Stimulated activated naive CD4-positive, alpha-beta T cell (primary cell): ENCODE results near the gene PGRMC2.
"Not testable (repeated sequence)": the region's sequence is repeated elsewhere in the genome, so short reads cannot be mapped to it uniquely, and the experiment has no call there.

Experiments used
- DNase-seq, 6 experiments: peaks; one replicate each; lab custom pipeline; 2025; lab: John Stamatoyannopoulos, UW

PGRMC2 gene

DNA sequence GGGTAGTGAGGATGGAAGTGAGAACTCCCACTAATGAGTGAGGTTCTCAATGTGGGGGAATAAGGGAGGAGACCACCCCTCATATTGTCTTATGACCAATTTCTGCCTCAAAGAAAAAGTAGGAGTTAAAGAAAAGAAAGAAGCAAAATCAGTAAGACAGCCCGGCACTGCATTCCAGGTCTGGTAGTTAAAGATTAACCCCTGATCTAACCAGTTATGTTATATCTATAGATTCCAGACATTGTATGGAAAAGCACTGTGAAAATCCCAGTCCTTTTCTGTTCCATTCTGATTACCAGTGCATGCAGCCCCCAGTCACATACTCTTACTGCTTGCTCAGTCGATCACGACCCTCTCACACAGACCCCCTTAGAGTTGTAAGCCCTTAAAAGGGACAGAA, 20.4 kb downstream of the PGRMC2 start:
- not testable (repeated sequence) for DNase-seq

- not testable (repeated sequence) for DNase-seq
Measured at GRCh38 chr4:128265550-128265949, 22.1 kb downstream of the PGRMC2 start.

DNA sequence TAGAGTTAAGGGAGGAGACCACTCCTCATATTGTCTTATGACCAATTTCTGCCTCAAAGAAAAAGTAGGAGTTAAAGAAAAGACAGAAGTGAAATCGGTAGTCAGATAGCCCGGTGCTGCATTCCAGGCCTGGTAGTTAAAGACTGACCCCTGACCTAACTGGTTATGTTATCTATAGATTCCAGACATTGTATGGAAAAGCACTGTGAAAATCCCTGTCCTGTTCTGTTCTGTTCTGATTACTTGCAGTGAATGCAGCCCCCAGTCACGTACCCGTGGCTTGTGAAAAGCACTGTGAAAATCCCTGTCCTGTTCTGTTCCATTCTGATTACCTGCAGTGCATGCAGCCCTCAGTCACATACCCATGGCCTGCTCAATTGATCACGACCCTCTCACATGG, 27.7 kb downstream of the PGRMC2 start:
- DNase-seq: not testable (repeated sequence)

- DNase-seq: not testable (repeated sequence)
Measured at GRCh38 chr4:128258166-128258565, 29.4 kb downstream of the PGRMC2 start.

DNA sequence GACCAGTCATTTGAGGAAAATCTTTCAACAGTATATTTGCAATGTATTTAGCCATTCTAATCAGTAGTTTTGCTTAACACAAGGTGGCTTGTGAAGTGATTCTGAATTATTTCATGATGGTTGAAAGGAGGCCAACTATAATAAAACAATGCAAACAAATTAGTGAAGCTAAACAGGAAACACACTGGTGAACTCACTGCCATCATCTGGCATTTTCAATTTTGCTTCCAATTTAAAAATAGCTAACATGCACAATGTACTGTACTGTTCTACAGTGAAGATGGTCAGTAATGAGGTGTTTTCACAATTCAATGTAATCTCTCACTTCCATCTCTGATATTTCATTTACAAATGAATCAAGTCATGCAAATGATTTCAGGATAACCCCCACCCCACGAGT, 31.1 kb downstream of the PGRMC2 start:
- DNase-seq: no peak

DNA sequence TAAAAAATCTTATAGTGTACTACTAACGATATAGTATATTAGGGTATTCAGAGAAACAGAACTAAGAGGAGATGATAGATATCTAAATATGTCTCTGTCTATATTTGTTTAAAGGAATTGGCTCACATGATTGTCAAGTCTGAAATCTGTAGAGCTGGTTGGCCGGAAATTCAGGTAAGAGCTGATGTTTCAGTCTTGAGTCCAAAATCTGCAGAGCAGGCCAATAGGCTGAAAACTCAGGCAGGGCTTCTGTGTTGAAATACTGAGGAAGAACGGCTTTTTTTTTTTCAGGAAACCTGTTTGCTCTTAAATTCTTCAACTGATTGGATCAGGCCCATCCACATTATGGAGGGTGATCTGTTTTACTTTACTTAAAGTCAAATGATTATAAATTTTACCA, 31.7 kb downstream of the PGRMC2 start:
- DNase-seq: no peak

GRCh38 chr4:128249787-128250668, 37.6 kb downstream of the PGRMC2 start:
- no peak for DNase-seq

DNA sequence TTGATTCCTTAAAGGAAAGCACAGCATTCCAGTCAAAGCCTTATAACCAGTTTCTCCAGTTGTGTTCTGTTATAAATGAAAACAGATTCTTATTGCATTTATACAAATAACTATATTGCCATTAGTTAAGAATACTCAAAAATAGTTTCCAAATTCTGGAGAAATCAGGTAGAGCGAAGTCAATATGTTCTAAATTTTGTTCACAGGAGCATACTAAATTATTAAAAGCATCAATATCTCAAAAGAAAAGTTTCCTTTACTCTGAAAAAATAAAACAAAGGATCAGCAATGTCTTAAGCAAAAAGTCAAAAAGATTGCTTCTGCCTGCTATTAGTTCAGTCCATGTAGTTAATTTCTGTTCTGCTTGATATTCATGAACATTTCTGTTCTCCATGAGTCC, 39.7 kb downstream of the PGRMC2 start:
- no peak for DNase-seq

GRCh38 chr4:128245391-128245790, 42.2 kb downstream of the PGRMC2 start:
- DNase-seq: not testable (repeated sequence)

GRCh38 chr4:128244379-128244778, 43.2 kb downstream of the PGRMC2 start:
- no peak for DNase-seq

GRCh38 chr4:128242601-128243000, 45.0 kb downstream of the PGRMC2 start:
- DNase-seq: no peak

- no peak for DNase-seq
Measured at GRCh38 chr4:128241981-128242380, 45.6 kb downstream of the PGRMC2 start.

DNA sequence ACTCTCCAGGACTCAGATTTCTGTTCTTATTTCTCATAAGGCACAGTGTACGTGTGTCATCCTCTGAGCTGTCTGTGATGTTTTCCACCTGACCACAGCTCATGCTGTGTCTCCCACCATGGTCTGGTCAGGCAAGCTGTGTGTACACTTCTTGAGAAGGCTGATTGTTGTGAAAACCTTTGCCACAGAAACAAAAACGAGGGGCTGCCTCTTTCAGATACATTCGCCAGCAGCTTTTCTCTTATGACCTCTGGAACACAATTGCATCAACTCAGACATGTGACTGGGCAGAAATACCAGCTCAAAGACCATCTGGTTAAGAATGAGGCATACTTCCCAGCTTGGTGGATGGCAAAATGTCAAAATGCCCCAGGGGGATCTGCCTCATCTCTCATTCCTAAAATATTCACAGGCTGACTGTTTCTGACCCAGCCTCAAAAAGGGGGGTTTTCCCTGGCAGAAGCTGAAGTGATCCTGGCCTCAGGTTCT, 46.1 kb downstream of the PGRMC2 start:
- no peak for DNase-seq

DNA sequence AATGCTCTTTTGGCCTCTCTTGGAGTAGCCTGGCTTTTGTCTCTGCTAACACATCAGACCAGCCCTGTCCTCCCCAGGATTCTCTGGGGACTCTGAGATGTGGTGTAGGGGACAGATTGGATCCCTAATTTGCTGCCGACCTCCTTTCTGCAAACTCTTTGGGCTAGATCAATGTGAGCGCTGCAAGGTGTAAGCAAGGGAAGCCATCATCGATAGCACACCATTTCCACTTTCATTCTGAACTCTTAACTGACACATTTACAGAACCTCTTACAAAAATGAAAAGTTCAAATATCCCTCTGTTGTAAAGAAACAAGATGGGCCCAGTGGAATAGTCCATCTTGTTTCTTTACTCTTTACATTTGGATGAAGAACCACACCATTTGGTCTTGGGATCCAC, 46.6 kb downstream of the PGRMC2 start:
- no peak for DNase-seq

GRCh38 chr4:128234836-128235235, 52.8 kb downstream of the PGRMC2 start:
- DNase-seq: no peak

- DNase-seq: no peak
Measured at GRCh38 chr4:128232719-128233118, 54.9 kb downstream of the PGRMC2 start.

- no peak for DNase-seq
Measured at GRCh38 chr4:128228845-128229795, 58.5 kb downstream of the PGRMC2 start.

GRCh38 chr4:128227991-128228571, 59.5 kb downstream of the PGRMC2 start:
- no peak for DNase-seq

DNA sequence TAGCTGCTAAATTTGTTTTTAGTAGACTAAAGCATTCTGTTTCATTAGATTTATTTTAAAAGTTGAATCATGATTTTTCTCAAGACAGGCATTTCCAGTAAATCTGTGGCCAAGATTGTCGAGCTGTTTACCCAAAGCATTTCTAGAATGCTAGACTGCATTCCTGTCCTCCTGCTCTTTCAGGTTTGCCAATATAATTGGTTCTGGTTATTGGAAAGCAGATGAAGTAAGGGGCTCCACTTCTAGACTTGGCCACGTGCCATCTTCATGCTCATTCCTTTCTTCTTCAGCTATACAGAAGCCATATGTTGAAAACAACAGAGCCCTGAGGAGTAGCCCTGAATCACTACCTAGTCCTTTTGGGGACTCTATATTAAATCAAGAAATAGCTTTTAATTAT, 62.5 kb downstream of the PGRMC2 start:
- DNase-seq: no peak

DNA sequence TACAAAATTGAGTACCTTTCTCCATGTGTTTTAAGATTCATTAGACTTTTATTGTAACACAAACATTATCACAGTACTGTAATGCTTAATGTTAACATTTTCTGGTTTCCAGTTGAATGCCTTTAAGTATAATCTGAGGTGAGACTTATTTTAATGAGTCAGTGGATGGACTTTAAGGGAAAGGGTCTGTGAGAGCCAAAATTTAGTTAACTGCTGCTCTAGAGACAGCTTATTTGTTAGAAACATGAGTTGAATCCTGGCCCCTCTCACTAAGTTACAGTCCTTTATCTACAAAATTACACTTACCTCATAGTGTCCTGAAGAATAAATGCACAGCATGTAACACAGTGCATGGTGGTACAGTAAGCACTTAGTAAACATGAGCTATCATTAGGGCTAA, 66.0 kb downstream of the PGRMC2 start:
- DNase-seq: no peak

DNA sequence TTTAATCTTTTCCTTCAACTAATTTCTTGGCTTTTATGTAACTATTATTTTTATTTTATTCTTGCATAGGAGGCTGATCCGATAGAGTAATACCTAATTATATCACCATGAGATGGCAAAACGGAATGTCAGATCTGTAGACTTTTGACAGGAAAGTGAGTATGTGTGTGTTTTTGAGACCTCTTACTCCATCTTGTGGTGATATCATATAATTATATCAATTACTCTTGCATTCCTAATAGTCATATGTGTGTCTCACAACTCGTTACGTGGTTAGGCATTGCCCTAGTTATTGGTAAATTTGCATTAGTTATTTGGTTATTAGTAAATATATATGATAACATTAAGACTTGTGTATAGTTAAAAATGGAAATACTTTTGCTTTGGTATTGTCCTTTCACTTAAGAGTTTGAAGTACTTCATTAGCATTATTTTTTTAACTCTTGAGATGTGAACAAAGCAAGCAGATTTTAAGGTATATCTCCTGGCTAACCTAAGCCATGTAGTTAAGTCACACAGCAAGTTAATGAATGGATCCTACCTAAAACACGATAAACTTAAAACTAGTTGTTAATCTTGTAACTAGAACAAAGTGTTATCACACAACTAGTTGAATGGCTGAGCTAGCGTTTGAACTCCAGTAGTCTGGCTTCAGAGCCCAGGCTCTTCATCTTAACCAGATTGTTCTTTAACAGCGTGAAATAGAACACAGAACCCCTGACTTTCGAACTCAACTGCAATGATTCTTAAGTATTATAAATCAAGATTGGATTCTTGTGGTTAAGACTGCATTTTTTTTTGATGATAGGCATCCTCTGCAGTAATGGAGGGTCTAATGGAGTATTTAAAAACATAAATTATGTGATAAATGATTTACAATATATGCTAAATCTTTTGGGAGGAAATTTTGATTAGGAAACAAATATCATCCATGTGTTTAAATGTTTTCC, 67.1 kb downstream of the PGRMC2 start:
- peak in 2 of 6 experiments; percentile 1 for DNase-seq
